ENCODE data around the gene ITIH5.

The ITIH5 gene

DNA sequence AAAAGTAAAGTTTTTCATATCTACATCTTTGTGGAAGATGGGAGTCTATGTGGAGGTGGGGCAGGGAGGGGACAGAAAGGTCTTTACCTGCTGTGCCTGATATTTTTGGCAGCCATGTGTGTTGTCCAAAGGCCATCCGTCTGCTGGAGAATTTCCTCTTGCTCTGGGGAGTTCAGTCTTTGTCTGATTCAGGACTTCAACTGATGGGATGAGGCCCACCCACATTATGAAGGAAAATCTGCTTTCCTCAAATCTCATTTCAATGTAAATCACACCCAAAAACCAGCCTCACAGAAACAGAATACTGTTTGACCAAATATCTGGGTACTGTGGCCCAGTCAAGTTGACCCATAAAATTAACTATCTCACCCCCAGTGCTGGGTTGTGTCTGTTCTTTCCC, 12.5 kb upstream of the ITIH5 start:
- H3K27ac ChIP-seq: no peak overlapping the region
- TF ChIP-seq, protein P1, sequence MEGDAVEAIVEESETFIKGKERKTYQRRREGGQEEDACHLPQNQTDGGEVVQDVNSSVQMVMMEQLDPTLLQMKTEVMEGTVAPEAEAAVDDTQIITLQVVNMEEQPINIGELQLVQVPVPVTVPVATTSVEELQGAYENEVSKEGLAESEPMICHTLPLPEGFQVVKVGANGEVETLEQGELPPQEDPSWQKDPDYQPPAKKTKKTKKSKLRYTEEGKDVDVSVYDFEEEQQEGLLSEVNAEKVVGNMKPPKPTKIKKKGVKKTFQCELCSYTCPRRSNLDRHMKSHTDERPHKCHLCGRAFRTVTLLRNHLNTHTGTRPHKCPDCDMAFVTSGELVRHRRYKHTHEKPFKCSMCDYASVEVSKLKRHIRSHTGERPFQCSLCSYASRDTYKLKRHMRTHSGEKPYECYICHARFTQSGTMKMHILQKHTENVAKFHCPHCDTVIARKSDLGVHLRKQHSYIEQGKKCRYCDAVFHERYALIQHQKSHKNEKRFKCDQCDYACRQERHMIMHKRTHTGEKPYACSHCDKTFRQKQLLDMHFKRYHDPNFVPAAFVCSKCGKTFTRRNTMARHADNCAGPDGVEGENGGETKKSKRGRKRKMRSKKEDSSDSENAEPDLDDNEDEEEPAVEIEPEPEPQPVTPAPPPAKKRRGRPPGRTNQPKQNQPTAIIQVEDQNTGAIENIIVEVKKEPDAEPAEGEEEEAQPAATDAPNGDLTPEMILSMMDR (IDR thresholded peaks at IDR 0.05): no peak
- no peak for TF ChIP-seq ZFX (IDR thresholded peaks at IDR 0.05; ENCODE audit: borderline replicate concordance)

DNA sequence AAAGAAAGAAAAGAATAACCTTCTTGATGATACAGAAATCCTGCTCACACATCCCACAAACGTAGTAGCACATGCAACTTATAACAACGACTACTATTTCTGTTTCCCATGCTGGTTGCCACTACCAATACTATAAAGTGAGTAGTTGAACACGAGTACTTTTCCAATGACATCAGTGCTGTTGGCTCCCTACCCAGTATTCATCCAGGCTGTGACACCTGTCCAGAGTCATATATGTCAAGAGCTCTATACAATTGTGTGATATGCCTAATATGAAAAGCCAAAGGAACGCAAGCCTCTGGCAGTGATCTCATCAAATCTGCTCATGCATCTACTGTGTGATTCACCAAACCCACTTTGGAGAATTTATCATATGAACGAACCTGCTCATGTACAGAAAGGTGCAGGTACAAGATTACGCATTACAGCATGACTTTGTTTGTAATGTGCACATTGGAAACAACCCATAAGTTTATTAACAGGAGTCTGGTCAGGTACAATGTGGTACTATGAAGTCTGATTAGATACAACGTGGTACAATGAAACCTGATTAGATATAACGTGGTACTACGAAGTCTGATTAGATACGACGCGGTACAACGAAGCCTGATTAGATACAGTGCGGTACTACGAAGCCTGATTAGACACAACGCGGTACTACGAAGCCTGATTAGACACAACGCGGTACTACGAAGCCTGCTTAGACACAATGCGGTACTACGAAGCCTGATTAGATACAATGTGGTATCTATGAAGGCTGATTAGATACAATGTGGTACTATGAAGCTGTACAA, 5.8 kb upstream of the ITIH5 start:
- no peak for TF ChIP-seq ZFX (IDR thresholded peaks at IDR 0.05; ENCODE audit: borderline replicate concordance)
- TF ChIP-seq, protein P1 (IDR thresholded peaks at IDR 0.05): no peak
- H3K27ac ChIP-seq: no peak overlapping the region

DNA sequence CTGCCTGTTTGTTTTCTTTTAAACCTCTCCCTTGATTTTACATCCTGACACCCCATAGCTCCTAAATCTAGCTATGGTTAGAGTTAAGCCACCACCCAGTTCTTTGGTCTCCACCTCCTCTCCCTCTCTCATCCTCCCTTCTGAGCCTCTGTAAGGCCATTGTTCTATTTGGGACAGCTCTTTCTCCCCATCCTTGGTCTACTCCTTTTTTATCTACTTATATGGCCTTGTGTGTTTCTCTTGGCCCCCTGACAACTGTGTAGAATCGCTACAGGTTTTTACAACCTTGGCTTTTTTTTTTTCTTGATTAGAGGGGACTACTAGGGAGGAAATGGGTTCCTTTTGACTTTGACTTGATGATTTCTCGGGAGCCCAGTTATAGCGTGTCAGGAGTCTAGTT, 3.4 kb upstream of the ITIH5 start:
- no peak overlapping the region for H3K27ac ChIP-seq
- TF ChIP-seq, protein P1 (IDR thresholded peaks at IDR 0.05): no peak
- TF ChIP-seq ZFX (IDR thresholded peaks at IDR 0.05; ENCODE audit: borderline replicate concordance): no peak

DNA sequence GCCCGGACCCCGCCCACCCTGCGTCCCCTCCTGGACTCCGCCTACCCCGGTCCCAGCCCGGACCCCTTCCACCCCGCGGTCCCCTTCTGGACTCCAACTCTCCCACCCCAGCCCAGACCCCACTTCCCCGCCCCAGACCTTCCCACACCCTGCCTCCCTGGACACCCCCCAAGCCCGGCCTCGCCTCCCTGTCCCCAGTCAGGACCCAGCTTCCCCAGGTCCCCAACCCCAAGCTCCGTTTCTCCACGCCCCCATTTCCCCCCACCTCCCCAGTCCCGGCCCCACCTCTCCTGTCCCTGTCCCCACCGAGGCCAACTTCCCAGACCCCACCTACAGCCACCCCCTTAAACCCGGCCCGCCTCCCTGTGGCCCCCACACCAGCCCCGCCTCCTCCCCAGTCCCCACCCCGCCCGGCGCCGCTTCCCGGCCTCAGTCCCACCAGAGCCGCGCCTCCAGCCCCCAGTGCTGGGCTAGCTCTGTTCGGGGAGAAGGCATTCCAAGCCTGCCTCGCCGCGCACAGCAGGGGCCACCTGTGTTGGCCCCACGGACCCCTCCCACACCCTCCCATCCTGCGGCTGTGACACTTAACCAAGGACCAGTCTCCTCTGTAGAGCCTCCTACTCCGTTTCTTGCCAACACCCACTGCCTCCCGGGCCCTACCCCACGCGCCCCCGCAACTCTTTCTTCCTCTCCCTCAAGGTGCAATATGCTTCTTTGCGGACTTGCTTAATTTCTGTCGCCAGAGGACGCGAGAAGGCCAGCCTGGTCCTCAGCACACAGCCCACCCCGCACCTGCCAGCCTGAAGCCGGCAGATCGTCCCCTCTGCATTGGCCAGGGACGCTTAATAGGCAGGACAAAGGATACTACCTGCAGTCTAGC, 736 bp upstream of the ITIH5 start:
- TF ChIP-seq, protein P1 (IDR thresholded peaks at IDR 0.05): no peak
- no peak overlapping the region for H3K27ac ChIP-seq

DNA sequence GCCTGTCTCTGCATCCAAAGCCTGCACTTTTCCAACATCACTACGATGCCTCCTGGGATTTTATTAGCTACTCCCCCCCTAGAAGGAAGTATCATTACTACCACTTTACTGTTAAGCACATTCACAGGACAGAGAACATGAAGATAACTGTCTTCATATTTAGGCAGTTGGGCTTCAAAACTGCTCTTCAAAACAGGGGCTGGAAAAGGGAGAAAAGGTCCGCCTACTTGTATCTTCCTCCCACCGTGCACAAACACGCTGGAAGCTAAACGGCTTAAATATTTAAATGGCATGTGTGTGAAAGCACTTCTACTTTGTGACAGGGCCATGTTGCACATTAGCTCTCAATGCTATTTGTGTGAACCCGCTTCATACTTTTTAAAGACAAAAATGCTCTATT, 999 bp downstream of the ITIH5 start:
- no peak overlapping the region for H3K27ac ChIP-seq
- TF ChIP-seq, protein P1 (IDR thresholded peaks at IDR 0.05): no peak
- no peak for TF ChIP-seq ZFX (IDR thresholded peaks at IDR 0.05; ENCODE audit: borderline replicate concordance)

DNA sequence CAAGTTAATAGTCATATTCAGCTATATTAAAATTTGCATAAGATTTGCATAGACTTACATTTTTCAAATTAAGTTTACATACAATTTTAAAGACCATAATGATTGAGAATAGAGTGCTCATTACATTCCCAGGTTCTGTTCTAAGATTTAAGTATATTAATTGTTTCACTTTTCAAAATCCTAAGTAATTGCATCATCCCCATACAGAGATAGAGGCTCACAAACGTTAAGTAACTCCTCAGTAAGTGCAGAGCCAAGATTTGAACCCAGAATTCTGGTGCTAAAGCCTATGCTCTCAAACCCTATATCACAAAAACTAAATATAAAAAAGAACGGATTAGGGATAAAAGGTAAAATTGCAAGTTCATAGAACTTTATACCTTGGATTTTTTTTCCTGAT, 2.1 kb downstream of the ITIH5 start:
- H3K27ac ChIP-seq: no peak overlapping the region
- no peak for TF ChIP-seq ZFX (IDR thresholded peaks at IDR 0.05; ENCODE audit: borderline replicate concordance)
- TF ChIP-seq, protein P1 (IDR thresholded peaks at IDR 0.05): no peak

DNA sequence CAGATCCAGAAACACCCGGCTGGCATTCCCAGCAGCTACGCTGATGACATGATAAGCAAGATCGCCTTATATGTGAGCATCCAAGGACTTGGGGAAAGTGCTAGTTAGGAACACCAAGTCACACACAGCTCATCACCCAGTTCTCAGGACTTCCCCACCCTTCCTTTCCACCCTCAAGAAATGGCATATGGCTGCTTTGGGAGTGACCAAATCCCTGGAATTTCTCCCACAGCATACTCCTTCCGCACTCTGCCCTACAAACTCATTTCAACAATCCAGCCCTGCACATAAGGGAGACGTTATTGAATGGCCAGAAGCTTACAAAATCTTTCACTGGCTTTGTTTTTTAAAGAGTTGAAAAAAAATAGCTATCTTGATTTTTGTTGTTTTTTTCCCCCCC, 4.2 kb downstream of the ITIH5 start:
- H3K27ac ChIP-seq: no peak overlapping the region
- TF ChIP-seq, protein P1 (IDR thresholded peaks at IDR 0.05): no peak
- no peak for TF ChIP-seq ZFX (IDR thresholded peaks at IDR 0.05; ENCODE audit: borderline replicate concordance)

All from 22Rv1 (cell line).